IPS-NIHi7 (cell line): Measurements from ENCODE around the gene TUB.

Experiments
- DNase-seq: peaks from one replicate; pipeline ENCODE4 v3.0.0; 2012; ENCODE audit warnings: mixed read lengths; ENCODE audit errors: extremely low spot score

TUB gene

GRCh38 chr11:8091721-8092120, 10.7 kb downstream of the TUB start:
- no peak for DNase-seq

GRCh38 chr11:8092587-8093424, 11.8 kb downstream of the TUB start:
- DNase-seq = peak; percentile 88

- no peak for DNase-seq
These were observed 13.0 kb downstream of the TUB start for GRCh38 chr11:8093931-8094575.

- DNase-seq = no peak
These were observed 13.6 kb downstream of the TUB start for GRCh38 chr11:8094656-8095055.

- DNase-seq = no peak
These were observed 14.4 kb downstream of the TUB start for GRCh38 chr11:8095371-8095770.

- no peak for DNase-seq
These were observed 15.0 kb downstream of the TUB start for GRCh38 chr11:8095806-8096522.

- DNase-seq = no peak
These were observed 15.6 kb downstream of the TUB start for GRCh38 chr11:8096575-8096974.

GRCh38 chr11:8097062-8097461, 16.1 kb downstream of the TUB start:
- no peak for DNase-seq

GRCh38 chr11:8097468-8097867, 16.5 kb downstream of the TUB start:
- no peak for DNase-seq

GRCh38 chr11:8097926-8098325, 16.9 kb downstream of the TUB start:
- no peak for DNase-seq

GRCh38 chr11:8098361-8098760, 17.4 kb downstream of the TUB start:
- DNase-seq = no peak

- no peak for DNase-seq
These were observed 17.9 kb downstream of the TUB start for GRCh38 chr11:8098879-8099278.

- DNase-seq = peak; percentile 72
These were observed 18.4 kb downstream of the TUB start for GRCh38 chr11:8099291-8099899.

GRCh38 chr11:8100158-8100557, 19.1 kb downstream of the TUB start:
- no peak for DNase-seq

- no peak for DNase-seq
These were observed 19.6 kb downstream of the TUB start for GRCh38 chr11:8100605-8101004.

- DNase-seq = no peak
These were observed 20.4 kb downstream of the TUB start for GRCh38 chr11:8101421-8101820.

GRCh38 chr11:8102296-8102915, 21.4 kb downstream of the TUB start:
- no peak for DNase-seq

GRCh38 chr11:8102965-8103364, 22.0 kb downstream of the TUB start:
- no peak for DNase-seq

- DNase-seq = no peak
These were observed 22.9 kb downstream of the TUB start for GRCh38 chr11:8103909-8104308.

GRCh38 chr11:8105133-8105532, 24.1 kb downstream of the TUB start:
- DNase-seq = no peak

GRCh38 chr11:8105666-8106065, 24.7 kb downstream of the TUB start:
- DNase-seq = no peak

- no peak for DNase-seq
These were observed 25.7 kb downstream of the TUB start for GRCh38 chr11:8106679-8107078.
